ENCODE measurements around the gene VSTM4.

The VSTM4 gene

GRCh38 chr10:49112851-49113250 is 2.5 kb downstream of the VSTM4 start:
- Histone ChIP-seq H3K18ac (ENCODE audit: low read depth in 1 of 2, low read length in 2 of 2) (no peak overlapping the region), H2AFZ (ENCODE audit: low read depth, low read length) (no peak overlapping the region), H2BK12ac (ENCODE audit: low read length in 2 of 2) (no peak overlapping the region), H2AK5ac (ENCODE audit: low read length, severe bottlenecking) (no peak overlapping the region), H3K23ac (ENCODE audit: low read length in 2 of 2) (no peak overlapping the region), H3K4me3 (ENCODE audit: insufficient read depth in 1 of 2, low read depth in 1 of 2, low read length in 2 of 2) (no peak overlapping the region), H2BK120ac (ENCODE audit: low read depth, low read length) (no peak overlapping the region), H2BK5ac (ENCODE audit: low read depth, low read length, poor library complexity, severe bottlenecking) (no peak overlapping the region), H4K8ac (ENCODE audit: low read length) (no peak overlapping the region), H3K4me1 (ENCODE audit: control insufficient read depth, insufficient read depth, low read depth, low read length) (peaks cover 10% of the 10 kb centered on the region), H3K4ac (ENCODE audit: low read depth in 1 of 2, low read length in 2 of 2) (no peak overlapping the region), H3K27ac (ENCODE audit: low read length, poor library complexity, severe bottlenecking) (no peak overlapping the region), H3K27me3 (ENCODE audit: control insufficient read depth in 1 of 2, insufficient read depth in 1 of 2, low read length in 2 of 2) (peaks cover 0 to 25% of the 10 kb centered on the region in 2 experiments), H3K36me3 (ENCODE audit: control insufficient read depth in 1 of 2, insufficient read depth in 2 of 2, low read depth in 1 of 2, low read length in 2 of 2) (no peaks in the 10 kb centered on the region), H3K79me1 (replicated peaks; ENCODE audit: low read length, poor library complexity, severe bottlenecking) (peaks cover 8% of the 10 kb centered on the region), H3K9ac (ENCODE audit: low read length) (no peak overlapping the region), H3K4me2 (ENCODE audit: low read length, poor library complexity, severe bottlenecking) (no peak overlapping the region), H4K91ac (ENCODE audit: low read length) (no peak overlapping the region), H3K9me3 (ENCODE audit: control insufficient read depth, low read length) (no peaks in the 10 kb centered on the region), H2BK15ac (ENCODE audit: low read depth, poor library complexity, severe bottlenecking) (no peak overlapping the region), H3K14ac (ENCODE audit: low read length in 2 of 2) (no peak overlapping the region)
- DNase-seq: no peak
- 42% methylated on average over 3 of the region's 3 CpGs for WGBS

- no peak overlapping the region for H3K9ac ChIP-seq (ENCODE audit: low read length)
- no peak overlapping the region for H3K4ac ChIP-seq (ENCODE audit: low read depth in 1 of 2, low read length in 2 of 2)
- no peak overlapping the region for H3K23ac ChIP-seq (ENCODE audit: low read length in 2 of 2)
- no peak overlapping the region for H2BK5ac ChIP-seq (ENCODE audit: low read depth, low read length, poor library complexity, severe bottlenecking)
- no peak overlapping the region for H2BK15ac ChIP-seq (ENCODE audit: low read depth, poor library complexity, severe bottlenecking)
- no peak overlapping the region for H3K4me2 ChIP-seq (ENCODE audit: low read length, poor library complexity, severe bottlenecking)
- H3K79me1 ChIP-seq (replicated peaks; ENCODE audit: low read length, poor library complexity, severe bottlenecking): peaks cover 8% of the 10 kb centered on the region
- peaks cover 10% of the 10 kb centered on the region for H3K4me1 ChIP-seq (ENCODE audit: control insufficient read depth, insufficient read depth, low read depth, low read length)
- no peak overlapping the region for H4K91ac ChIP-seq (ENCODE audit: low read length)
- WGBS: 73% methylated on average over 3 of the region's 3 CpGs
- H3K36me3 ChIP-seq (ENCODE audit: control insufficient read depth in 1 of 2, insufficient read depth in 2 of 2, low read depth in 1 of 2, low read length in 2 of 2): peaks cover 5 to 7% of the 10 kb centered on the region in 2 experiments
- no peak overlapping the region for H2AFZ ChIP-seq (ENCODE audit: low read depth, low read length)
- no peak overlapping the region for H2AK5ac ChIP-seq (ENCODE audit: low read length, severe bottlenecking)
- no peak overlapping the region for H4K8ac ChIP-seq (ENCODE audit: low read length)
- H3K4me3 ChIP-seq (ENCODE audit: insufficient read depth in 1 of 2, low read depth in 1 of 2, low read length in 2 of 2): no peak overlapping the region
- H3K27me3 ChIP-seq (ENCODE audit: control insufficient read depth in 1 of 2, insufficient read depth in 1 of 2, low read length in 2 of 2): peaks cover 0 to 24% of the 10 kb centered on the region in 2 experiments
- H2BK12ac ChIP-seq (ENCODE audit: low read length in 2 of 2): no peak overlapping the region
- H3K18ac ChIP-seq (ENCODE audit: low read depth in 1 of 2, low read length in 2 of 2): no peak overlapping the region
- no peak overlapping the region for H3K27ac ChIP-seq (ENCODE audit: low read length, poor library complexity, severe bottlenecking)
- H2BK120ac ChIP-seq (ENCODE audit: low read depth, low read length): no peak overlapping the region
- no peak for DNase-seq
- no peak overlapping the region for H3K14ac ChIP-seq (ENCODE audit: low read length in 2 of 2)
- no peaks in the 10 kb centered on the region for H3K9me3 ChIP-seq (ENCODE audit: control insufficient read depth, low read length)
Measured at GRCh38 chr10:49112098-49112497, 3.2 kb downstream of the VSTM4 start.

GRCh38 chr10:49111320-49111698 is 4.0 kb downstream of the VSTM4 start:
- Histone ChIP-seq H3K4me2 (ENCODE audit: low read length, poor library complexity, severe bottlenecking) (no peak overlapping the region), H4K8ac (ENCODE audit: low read length) (no peak overlapping the region), H3K4me1 (ENCODE audit: control insufficient read depth, insufficient read depth, low read depth, low read length) (peaks cover 10% of the 10 kb centered on the region), H3K18ac (ENCODE audit: low read depth in 1 of 2, low read length in 2 of 2) (no peak overlapping the region), H2BK15ac (ENCODE audit: low read depth, poor library complexity, severe bottlenecking) (no peak overlapping the region), H3K4ac (ENCODE audit: low read depth in 1 of 2, low read length in 2 of 2) (no peak overlapping the region), H2AK5ac (ENCODE audit: low read length, severe bottlenecking) (no peak overlapping the region), H3K14ac (ENCODE audit: low read length in 2 of 2) (no peak overlapping the region), H2BK120ac (ENCODE audit: low read depth, low read length) (no peak overlapping the region), H3K27me3 (ENCODE audit: control insufficient read depth in 1 of 2, insufficient read depth in 1 of 2, low read length in 2 of 2) (peaks cover 0 to 18% of the 10 kb centered on the region in 2 experiments), H3K79me1 (replicated peaks; ENCODE audit: low read length, poor library complexity, severe bottlenecking) (peaks cover 8% of the 10 kb centered on the region), H3K27ac (ENCODE audit: low read length, poor library complexity, severe bottlenecking) (no peak overlapping the region), H3K23ac (ENCODE audit: low read length in 2 of 2) (no peak overlapping the region), H3K9me3 (ENCODE audit: control insufficient read depth, low read length) (no peaks in the 10 kb centered on the region), H2BK5ac (ENCODE audit: low read depth, low read length, poor library complexity, severe bottlenecking) (no peak overlapping the region), H3K9ac (ENCODE audit: low read length) (no peak overlapping the region), H3K4me3 (ENCODE audit: insufficient read depth in 1 of 2, low read depth in 1 of 2, low read length in 2 of 2) (no peak overlapping the region), H3K36me3 (ENCODE audit: control insufficient read depth in 1 of 2, insufficient read depth in 2 of 2, low read depth in 1 of 2, low read length in 2 of 2) (peaks cover 9% of the 10 kb centered on the region in 2 experiments), H4K91ac (ENCODE audit: low read length) (no peak overlapping the region), H2BK12ac (ENCODE audit: low read length in 2 of 2) (no peak overlapping the region), H2AFZ (ENCODE audit: low read depth, low read length) (no peak overlapping the region)
- 67% methylated on average over 8 of the region's 8 CpGs for WGBS
- no peak for DNase-seq

- peaks cover 10% of the 10 kb centered on the region for H3K4me1 ChIP-seq (ENCODE audit: control insufficient read depth, insufficient read depth, low read depth, low read length)
- no peak overlapping the region for H3K23ac ChIP-seq (ENCODE audit: low read length in 2 of 2)
- peaks cover 9% of the 10 kb centered on the region in 2 experiments for H3K36me3 ChIP-seq (ENCODE audit: control insufficient read depth in 1 of 2, insufficient read depth in 2 of 2, low read depth in 1 of 2, low read length in 2 of 2)
- no peak overlapping the region for H3K14ac ChIP-seq (ENCODE audit: low read length in 2 of 2)
- no peak overlapping the region for H2BK15ac ChIP-seq (ENCODE audit: low read depth, poor library complexity, severe bottlenecking)
- H3K27ac ChIP-seq (ENCODE audit: low read length, poor library complexity, severe bottlenecking): no peak overlapping the region
- no peak overlapping the region for H2AK5ac ChIP-seq (ENCODE audit: low read length, severe bottlenecking)
- no peak overlapping the region for H3K9ac ChIP-seq (ENCODE audit: low read length)
- no peak overlapping the region for H3K4ac ChIP-seq (ENCODE audit: low read depth in 1 of 2, low read length in 2 of 2)
- no peak overlapping the region for H3K4me3 ChIP-seq (ENCODE audit: insufficient read depth in 1 of 2, low read depth in 1 of 2, low read length in 2 of 2)
- no peak overlapping the region for H4K91ac ChIP-seq (ENCODE audit: low read length)
- no peak overlapping the region for H4K8ac ChIP-seq (ENCODE audit: low read length)
- no peak for DNase-seq
- H3K79me1 ChIP-seq (replicated peaks; ENCODE audit: low read length, poor library complexity, severe bottlenecking): peaks cover 8% of the 10 kb centered on the region
- H2AFZ ChIP-seq (ENCODE audit: low read depth, low read length): no peak overlapping the region
- H3K9me3 ChIP-seq (ENCODE audit: control insufficient read depth, low read length): no peaks in the 10 kb centered on the region
- peaks cover 0 to 13% of the 10 kb centered on the region in 2 experiments for H3K27me3 ChIP-seq (ENCODE audit: control insufficient read depth in 1 of 2, insufficient read depth in 1 of 2, low read length in 2 of 2)
- H3K4me2 ChIP-seq (ENCODE audit: low read length, poor library complexity, severe bottlenecking): no peak overlapping the region
- H3K18ac ChIP-seq (ENCODE audit: low read depth in 1 of 2, low read length in 2 of 2): no peak overlapping the region
- H2BK12ac ChIP-seq (ENCODE audit: low read length in 2 of 2): no peak overlapping the region
- H2BK5ac ChIP-seq (ENCODE audit: low read depth, low read length, poor library complexity, severe bottlenecking): no peak overlapping the region
- H2BK120ac ChIP-seq (ENCODE audit: low read depth, low read length): no peak overlapping the region
- WGBS: 88% methylated on average over 3 of the region's 4 CpGs
Measured at GRCh38 chr10:49110684-49111319, 4.5 kb downstream of the VSTM4 start.

All from mesenchymal stem cell (in vitro differentiated cells and primary cell).